WTC11 (cell line): ENCODE measurements around the gene EIF5. TPM values are rescaled to one million over a fixed set of nuclear protein-coding genes. Genes with fewer than 3 reads are reported as not detected.

Experiments used
- ATAC-seq: fragments of 200-7000 bp; cut with Tn5 transposase; 2 replicates; pipeline ENCODE4 v1.10.0; 2021; ENCODE audit warnings: mild to moderate bottlenecking, moderate library complexity
- CTCF ChIA-PET: fragments of 300-600 bp; sonication (Branson Sonifier 250); formaldehyde crosslinking; loops from one replicate; lab custom pipeline; 2021; ENCODE audit warnings: antibody characterized with exemption; lab: Charles Lee
- POLR2A ChIA-PET: fragments of 350-600 bp; sonication (Branson Sonifier 250); formaldehyde crosslinking; loops from one replicate; lab custom pipeline; 2021; ENCODE audit warnings: antibody characterized with exemption; lab: Charles Lee
- DNase-seq: peaks from one replicate; pipeline ENCODE4 v3.0.0; 2021; ENCODE audit warnings: low spot score
- H3K27ac Mint-ChIP-seq: 2 replicates; pipeline ENCODE4 v1.8.0; 2021; ENCODE audit warnings: mixed read lengths
- H3K27me3 Mint-ChIP-seq: 2 replicates; pipeline ENCODE4 v1.8.0; 2021; ENCODE audit warnings: low read depth, mild to moderate bottlenecking, moderate library complexity, mixed read lengths
- H3K36me3 Mint-ChIP-seq: 2 replicates; pipeline ENCODE4 v1.8.0; 2021; ENCODE audit warnings: mixed read lengths
- H3K4me1 Mint-ChIP-seq: 2 replicates; pipeline ENCODE4 v1.8.0; 2022; ENCODE audit warnings: mixed read lengths
- H3K4me3 Mint-ChIP-seq: 2 replicates; pipeline ENCODE4 v1.8.0; 2021; ENCODE audit warnings: mild to moderate bottlenecking, moderate library complexity, mixed read lengths
- H3K9me3 Mint-ChIP-seq: 2 replicates; pipeline ENCODE4 v1.8.0; 2021; ENCODE audit warnings: mixed read lengths
- FOXJ3 ChIP-seq: sonication (generic); formaldehyde crosslinking; IDR thresholded peaks from 2 replicates; pipeline ENCODE4 v1.9.0; 2021; ENCODE audit warnings: missing genetic modification reagents, mild to moderate bottlenecking, borderline replicate concordance
- GABPB1 ChIP-seq: sonication (generic); formaldehyde crosslinking; IDR thresholded peaks from 2 replicates; pipeline ENCODE4 v1.8.1; 2023; ENCODE audit warnings: mild to moderate bottlenecking, missing genetic modification reagents
- JUN ChIP-seq: sonication (generic); formaldehyde crosslinking; IDR thresholded peaks from 2 replicates; pipeline ENCODE4 v1.8.0; 2023; ENCODE audit warnings: mild to moderate bottlenecking, missing genetic modification reagents
- NFE2L1 ChIP-seq: sonication (generic); formaldehyde crosslinking; IDR thresholded peaks from 2 replicates; pipeline ENCODE4 v1.8.1; 2023; ENCODE audit warnings: missing genetic modification reagents
- SMAD3 ChIP-seq: sonication (generic); formaldehyde crosslinking; IDR thresholded peaks from 2 replicates; pipeline ENCODE4 v1.8.0; 2022; ENCODE audit warnings: missing genetic modification reagents, mild to moderate bottlenecking, borderline replicate concordance
- SP1 ChIP-seq: sonication (generic); formaldehyde crosslinking; conservative IDR thresholded peaks from 2 replicates; pipeline ENCODE4 v1.8.1; 2022; ENCODE audit warnings: missing genetic modification reagents
- ZNF138 ChIP-seq: sonication (generic); formaldehyde crosslinking; conservative IDR thresholded peaks from 2 replicates; pipeline ENCODE4 v1.8.1; 2022; ENCODE audit warnings: mild to moderate bottlenecking, moderate library complexity, missing genetic modification reagents
- ZNF263 ChIP-seq: sonication (generic); formaldehyde crosslinking; IDR thresholded peaks from 2 replicates; pipeline ENCODE4 v1.8.1; 2022; ENCODE audit warnings: low read depth, mild to moderate bottlenecking, moderate library complexity, missing genetic modification reagents
- total RNA-seq: library from RNA; stranded (reverse); gene quantifications from 3 replicates; pipeline ENCODE4 v1.2.3, GENCODE V29; 2021
- TF ChIP-seq, protein P1 (sequence below): sonication (generic); formaldehyde crosslinking; IDR thresholded peaks from 2 replicates; pipeline ENCODE4 v1.8.0; 2022; ENCODE audit warnings: missing genetic modification reagents
- TF ChIP-seq, protein P2 (sequence below): sonication (generic); formaldehyde crosslinking; IDR thresholded peaks from 2 replicates; pipeline ENCODE4 v1.8.0; 2022; ENCODE audit warnings: mild to moderate bottlenecking, missing genetic modification reagents
- TF ChIP-seq, protein P3 (sequence below): fragments of 250-450 bp; sonication (Bioruptor Pico); IDR thresholded peaks from 2 replicates; pipeline ENCODE4 v1.9.0; 2021; ENCODE audit warnings: mild to moderate bottlenecking
- TF ChIP-seq, protein P4 (sequence below): sonication (generic); formaldehyde crosslinking; conservative IDR thresholded peaks from 2 replicates; pipeline ENCODE4 v1.8.1; 2022; ENCODE audit warnings: mild to moderate bottlenecking, missing genetic modification reagents

The EIF5 gene
- total RNA-seq, 1 experiment from 2014 or later: 282 TPM

DNA sequence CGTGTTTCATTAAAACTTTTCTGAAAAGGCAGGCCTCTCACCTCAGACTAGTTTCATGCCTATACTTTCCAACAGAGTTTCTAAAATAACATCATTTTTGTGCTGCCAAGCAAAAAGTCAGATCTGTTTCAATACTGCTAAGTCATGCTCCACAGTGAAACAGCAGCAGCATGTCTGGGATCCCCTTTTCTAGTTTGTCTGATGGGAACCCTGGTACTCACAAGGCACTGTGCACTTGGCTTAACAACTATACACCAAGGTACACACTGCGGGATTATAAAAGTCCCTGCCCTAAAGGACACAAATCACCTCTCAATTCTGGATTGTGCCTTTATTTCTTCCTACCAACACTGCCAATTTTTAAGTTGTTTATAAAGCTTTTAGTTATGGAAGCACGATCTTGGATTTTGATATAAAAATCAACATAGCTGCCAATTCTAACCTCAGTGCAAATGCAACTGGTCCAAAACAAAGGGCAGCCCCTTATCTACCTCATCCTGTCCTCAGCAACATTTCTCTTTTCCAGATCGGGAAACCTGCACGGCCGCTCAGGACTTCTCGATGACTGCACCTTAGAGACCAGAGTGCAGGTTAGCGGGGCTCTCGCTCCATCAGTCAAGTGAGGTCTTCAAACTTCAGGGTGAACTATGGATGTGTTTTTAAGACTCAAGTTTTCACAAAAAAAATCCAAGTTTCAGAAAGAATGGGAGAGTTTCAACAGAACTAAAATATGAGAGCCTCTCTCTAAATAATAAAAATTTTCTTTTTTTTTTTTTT lies 1.7 kb upstream of the EIF5 start:
- H3K36me3 Mint-ChIP-seq: peaks cover 22% of the 10 kb centered on the region
- H3K4me1 Mint-ChIP-seq: peaks cover 52% of the 10 kb centered on the region
- no peak for ATAC-seq
- CTCF ChIA-PET: interaction anchor here (0.5 to 1.3 kb wide), 3 partner anchors 37 to 257 kb away, joined by 3 to 8 read pairs (median 4); no protein-coding TSS in a partner anchor
- H3K27me3 Mint-ChIP-seq: no peaks in the 10 kb centered on the region
- TF ChIP-seq ZNF263 (CRISPR knock-in tag) (no peak), NFE2L1 (CRISPR knock-in tag) (no peak), ZNF138 (CRISPR knock-in tag) (no peak)
- TF ChIP-seq, protein P1, sequence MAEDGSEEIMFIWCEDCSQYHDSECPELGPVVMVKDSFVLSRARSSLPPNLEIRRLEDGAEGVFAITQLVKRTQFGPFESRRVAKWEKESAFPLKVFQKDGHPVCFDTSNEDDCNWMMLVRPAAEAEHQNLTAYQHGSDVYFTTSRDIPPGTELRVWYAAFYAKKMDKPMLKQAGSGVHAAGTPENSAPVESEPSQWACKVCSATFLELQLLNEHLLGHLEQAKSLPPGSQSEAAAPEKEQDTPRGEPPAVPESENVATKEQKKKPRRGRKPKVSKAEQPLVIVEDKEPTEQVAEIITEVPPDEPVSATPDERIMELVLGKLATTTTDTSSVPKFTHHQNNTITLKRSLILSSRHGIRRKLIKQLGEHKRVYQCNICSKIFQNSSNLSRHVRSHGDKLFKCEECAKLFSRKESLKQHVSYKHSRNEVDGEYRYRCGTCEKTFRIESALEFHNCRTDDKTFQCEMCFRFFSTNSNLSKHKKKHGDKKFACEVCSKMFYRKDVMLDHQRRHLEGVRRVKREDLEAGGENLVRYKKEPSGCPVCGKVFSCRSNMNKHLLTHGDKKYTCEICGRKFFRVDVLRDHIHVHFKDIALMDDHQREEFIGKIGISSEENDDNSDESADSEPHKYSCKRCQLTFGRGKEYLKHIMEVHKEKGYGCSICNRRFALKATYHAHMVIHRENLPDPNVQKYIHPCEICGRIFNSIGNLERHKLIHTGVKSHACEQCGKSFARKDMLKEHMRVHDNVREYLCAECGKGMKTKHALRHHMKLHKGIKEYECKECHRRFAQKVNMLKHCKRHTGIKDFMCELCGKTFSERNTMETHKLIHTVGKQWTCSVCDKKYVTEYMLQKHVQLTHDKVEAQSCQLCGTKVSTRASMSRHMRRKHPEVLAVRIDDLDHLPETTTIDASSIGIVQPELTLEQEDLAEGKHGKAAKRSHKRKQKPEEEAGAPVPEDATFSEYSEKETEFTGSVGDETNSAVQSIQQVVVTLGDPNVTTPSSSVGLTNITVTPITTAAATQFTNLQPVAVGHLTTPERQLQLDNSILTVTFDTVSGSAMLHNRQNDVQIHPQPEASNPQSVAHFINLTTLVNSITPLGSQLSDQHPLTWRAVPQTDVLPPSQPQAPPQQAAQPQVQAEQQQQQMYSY: no peak
- DNase-seq: no peak
- H3K27ac Mint-ChIP-seq: peak overlapping the region; percentile 73
- peak overlapping the region; percentile 80 for H3K4me3 Mint-ChIP-seq
- H3K9me3 Mint-ChIP-seq: no peaks in the 10 kb centered on the region
- POLR2A ChIA-PET: no interaction called here

DNA sequence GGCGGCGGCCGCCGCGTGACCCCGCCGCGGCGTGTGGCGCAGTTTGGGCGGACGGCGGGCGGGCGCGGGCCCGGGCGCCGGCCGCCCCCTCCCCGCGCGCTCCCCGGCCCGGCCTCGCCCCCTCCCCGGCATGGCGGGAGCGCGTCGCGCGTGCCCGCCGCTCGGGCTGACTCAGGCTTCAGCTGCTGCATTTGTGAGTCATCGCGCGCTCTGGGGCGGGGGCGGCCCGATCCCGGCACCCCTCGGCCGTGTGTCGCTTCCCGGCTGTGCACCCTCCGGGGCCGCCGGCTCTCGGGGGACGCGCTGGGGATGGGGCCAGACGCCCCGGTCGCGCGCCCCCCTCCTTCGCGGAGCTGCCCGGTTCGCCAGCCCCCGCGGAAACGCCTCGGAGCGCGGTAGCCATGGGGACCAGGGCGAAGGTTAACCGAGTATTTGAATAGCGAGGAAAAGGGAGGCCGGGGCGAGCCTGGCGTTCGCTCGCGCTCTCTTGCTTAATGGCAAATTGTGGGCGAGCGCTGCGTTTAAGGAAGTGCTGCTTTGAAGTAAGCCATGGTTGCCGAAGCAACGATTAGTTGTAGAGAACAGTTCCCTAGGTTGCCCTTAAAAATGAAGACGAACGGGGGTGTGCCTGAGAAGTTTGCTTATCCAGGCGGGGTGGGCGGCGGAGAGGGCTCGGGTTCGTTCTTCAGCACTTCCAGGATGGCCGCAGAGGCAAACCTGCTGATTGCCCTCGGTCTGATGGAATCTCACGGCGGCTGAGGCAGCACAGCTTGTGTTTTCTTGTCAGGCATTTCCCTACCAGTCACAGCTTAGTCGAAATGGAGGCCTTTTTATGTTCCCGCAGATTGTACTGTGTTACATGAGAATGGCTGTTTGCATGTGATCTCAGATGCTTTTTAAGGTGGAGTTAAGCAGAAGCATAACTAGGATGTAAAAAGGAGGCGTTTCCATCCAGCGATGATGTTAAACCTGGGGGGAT lies 896 bp downstream of the EIF5 start:
- Mint-ChIP-seq H3K27ac (peak overlapping the region; percentile 90), H3K9me3 (no peaks in the 10 kb centered on the region), H3K4me3 (peak overlapping the region; percentile 80), H3K4me1 (peaks cover 37% of the 10 kb centered on the region), H3K36me3 (peaks cover 48% of the 10 kb centered on the region), H3K27me3 (no peaks in the 10 kb centered on the region)
- ChIA-PET POLR2A (interaction anchor here (1.3 to 4.2 kb wide), 2 partner anchors 10 to 20 kb away, joined by 4 to 39 read pairs; no protein-coding TSS in a partner anchor), CTCF (interaction anchor here (0.5 to 1.6 kb wide), 6 partner anchors 9 to 228 kb away, joined by 3 to 6 read pairs (median 4); no protein-coding TSS in a partner anchor)
- TF ChIP-seq, protein P2, sequence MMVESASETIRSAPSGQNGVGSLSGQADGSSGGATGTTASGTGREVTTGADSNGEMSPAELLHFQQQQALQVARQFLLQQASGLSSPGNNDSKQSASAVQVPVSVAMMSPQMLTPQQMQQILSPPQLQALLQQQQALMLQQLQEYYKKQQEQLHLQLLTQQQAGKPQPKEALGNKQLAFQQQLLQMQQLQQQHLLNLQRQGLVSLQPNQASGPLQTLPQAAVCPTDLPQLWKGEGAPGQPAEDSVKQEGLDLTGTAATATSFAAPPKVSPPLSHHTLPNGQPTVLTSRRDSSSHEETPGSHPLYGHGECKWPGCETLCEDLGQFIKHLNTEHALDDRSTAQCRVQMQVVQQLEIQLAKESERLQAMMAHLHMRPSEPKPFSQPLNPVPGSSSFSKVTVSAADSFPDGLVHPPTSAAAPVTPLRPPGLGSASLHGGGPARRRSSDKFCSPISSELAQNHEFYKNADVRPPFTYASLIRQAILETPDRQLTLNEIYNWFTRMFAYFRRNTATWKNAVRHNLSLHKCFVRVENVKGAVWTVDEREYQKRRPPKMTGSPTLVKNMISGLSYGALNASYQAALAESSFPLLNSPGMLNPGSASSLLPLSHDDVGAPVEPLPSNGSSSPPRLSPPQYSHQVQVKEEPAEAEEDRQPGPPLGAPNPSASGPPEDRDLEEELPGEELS (CRISPR knock-in tag): no peak; the same call in 1 of the 2 replicates
- TF ChIP-seq JUN (peak; percentile 70; the same call in 1 of the 2 replicates), SP1 (CRISPR knock-in tag) (no peak), FOXJ3 (CRISPR knock-in tag) (no peak), GABPB1 (CRISPR knock-in tag) (no peak), SMAD3 (no peak)
- TF ChIP-seq, protein P3, sequence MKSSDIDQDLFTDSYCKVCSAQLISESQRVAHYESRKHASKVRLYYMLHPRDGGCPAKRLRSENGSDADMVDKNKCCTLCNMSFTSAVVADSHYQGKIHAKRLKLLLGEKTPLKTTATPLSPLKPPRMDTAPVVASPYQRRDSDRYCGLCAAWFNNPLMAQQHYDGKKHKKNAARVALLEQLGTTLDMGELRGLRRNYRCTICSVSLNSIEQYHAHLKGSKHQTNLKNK (CRISPR knock-in tag): no peak
- TF ChIP-seq, protein P4, sequence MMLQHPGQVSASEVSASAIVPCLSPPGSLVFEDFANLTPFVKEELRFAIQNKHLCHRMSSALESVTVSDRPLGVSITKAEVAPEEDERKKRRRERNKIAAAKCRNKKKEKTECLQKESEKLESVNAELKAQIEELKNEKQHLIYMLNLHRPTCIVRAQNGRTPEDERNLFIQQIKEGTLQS (CRISPR knock-in tag): no peak
- DNase-seq (peak; percentile 49), ATAC-seq (no peak; the same call in 1 of the 2 replicates)
